ENCODE results near the gene KTN1.

KTN1 gene

DNA sequence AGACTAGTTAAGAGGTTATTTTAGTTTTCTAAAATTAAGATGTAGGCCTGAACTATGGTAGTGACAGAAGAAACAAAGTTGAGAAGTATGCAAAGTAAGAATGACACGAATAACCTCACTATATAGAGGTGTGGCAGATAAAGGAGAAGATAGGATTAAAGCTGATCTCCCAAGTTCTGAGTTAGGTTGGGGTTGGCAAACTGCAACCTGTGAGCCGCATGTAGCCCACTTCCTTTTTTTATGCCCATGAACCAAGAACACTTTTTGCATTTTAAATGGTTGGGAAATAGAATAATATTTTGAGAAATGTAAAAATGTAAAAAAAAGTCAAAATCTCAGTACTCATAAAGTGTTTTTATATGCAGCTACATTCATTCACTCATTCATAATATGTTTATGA lies 34.3 kb downstream of the KTN1 start:
- FAIRE-seq, result no peak

DNA sequence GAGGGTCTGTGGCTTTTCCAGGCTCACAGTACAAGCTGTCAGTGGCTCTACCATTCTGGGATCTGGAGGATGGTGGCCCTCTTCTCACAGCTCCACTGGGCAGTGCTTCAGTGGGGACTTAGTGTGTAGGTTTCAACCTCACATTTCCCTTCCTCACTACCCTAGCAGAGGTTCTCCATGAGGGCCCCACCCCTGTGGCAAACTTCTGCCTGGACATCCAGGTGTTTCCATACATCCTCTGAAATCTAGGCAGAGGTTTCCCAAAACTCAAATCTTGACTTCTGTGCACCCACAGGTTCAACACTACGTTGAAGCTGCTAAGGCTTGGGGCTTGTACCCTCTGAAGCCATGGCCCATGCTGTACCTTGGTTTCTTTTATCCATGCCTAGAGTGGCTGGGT lies 40.3 kb downstream of the KTN1 start:
- no peak for FAIRE-seq

DNA sequence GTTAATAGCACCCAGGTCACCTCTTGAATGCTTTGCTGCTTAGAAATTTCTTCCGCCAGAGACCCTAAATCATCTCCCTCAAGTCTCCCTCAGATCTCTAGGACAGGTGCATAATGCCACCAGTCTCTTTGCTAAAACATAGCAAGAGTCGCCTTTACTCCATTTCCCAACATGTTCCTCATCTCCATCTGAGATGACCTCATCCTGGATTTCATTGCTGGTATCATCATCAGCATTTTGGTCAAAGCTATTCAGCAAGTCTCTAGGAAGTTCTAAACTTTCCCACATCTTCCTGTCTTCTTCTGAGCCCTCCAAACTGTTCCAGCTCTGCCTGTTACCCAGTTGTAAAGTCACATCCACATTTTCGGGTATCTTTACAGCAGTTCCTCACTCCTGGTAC lies 41.0 kb downstream of the KTN1 start:
- no peak for FAIRE-seq

DNA sequence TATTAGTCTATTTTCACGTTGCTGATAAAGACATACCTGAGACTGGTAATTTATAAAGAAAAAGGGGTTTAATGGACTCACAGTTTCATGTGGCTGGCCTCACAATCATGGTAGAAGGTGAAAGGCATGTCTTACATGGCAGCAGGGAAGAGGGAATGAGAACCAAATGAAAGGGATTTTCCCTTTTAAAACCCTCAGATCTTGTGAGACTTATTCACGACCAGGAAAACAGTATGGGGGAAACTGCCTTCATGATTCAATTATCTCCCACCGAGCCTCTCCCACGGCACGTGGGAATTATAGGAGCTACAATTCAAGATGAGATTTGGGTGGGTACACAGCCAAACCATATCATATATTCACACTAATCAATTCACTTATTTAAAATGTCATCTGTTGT lies 41.4 kb downstream of the KTN1 start:
- FAIRE-seq, result no peak

DNA sequence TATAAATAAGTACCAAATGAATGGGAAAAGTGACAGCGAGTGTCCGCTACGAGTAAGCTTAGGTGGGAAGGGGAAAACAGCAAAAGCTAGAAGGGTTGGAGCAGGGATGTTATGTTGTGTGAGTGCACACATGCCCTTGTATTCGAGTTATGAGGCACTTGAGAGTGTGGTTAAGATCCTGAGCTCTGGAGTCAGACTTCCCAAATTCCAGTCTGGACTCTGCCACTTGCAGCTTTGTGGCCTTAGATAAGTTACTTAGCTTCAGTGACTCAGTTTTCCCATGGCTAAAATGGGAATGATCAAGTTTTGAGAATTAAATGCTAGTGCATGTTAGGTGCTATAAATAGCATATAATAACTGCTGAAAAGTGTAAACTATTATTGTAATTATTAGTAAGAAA lies 44.9 kb downstream of the KTN1 start:
- no peak for FAIRE-seq

DNA sequence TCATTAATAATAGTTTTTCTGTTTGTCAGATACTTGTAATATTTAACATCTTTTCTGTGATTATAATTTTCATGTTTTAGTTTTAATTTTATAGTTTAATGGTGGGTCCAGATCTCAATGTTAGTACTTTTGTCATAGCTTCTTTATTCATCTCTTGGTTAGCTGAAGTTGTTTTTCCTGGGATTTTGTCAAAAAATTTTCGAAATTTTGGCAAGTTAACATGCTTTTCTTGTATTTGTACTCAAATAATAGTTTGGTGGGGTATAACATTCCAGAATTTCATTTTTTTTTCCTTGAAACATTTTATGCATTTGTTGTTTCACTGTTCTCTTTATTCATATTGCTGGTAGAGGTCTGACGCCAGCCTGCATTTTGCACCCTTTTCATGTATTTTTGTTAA lies 45.5 kb downstream of the KTN1 start:
- no peak for FAIRE-seq

DNA sequence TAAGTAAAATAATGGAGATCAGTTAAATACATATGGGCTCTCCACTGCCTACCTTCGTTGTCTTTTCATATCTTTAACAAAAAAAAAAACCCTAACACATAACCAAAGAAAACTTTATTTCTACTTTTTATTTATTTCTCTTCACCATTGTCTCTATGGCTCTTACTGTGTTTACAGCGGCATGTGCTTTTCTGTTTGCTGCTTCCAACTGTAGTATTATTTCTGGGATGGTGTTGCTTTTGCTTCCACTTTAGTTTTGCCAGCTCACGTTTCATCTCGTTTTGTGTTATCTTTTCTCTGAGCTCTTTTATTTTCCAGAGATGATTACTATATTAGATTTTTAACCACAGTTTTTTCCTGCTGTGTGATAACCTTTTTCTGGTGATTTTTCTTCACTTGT lies 46.1 kb downstream of the KTN1 start:
- peak; percentile 3 for FAIRE-seq

DNA sequence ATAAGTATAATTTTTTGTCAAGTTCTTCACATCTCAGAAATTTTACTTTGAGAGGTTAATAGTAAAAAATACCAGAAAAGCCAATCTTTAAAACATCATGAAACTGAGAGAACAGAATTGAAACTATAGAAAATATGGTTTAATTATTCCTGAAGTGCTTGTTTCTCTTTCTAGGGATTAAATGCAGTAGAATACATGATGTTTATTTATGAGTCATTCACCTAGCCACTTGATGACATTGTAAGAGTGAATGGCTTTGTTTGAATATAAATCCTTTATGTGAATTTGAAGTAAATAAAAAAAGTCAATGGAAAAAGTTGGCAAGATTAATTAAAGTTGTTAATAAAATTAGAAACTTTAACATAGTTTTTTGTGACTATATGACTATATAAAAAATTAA lies 48.4 kb downstream of the KTN1 start:
- FAIRE-seq, result peak; percentile 80

DNA sequence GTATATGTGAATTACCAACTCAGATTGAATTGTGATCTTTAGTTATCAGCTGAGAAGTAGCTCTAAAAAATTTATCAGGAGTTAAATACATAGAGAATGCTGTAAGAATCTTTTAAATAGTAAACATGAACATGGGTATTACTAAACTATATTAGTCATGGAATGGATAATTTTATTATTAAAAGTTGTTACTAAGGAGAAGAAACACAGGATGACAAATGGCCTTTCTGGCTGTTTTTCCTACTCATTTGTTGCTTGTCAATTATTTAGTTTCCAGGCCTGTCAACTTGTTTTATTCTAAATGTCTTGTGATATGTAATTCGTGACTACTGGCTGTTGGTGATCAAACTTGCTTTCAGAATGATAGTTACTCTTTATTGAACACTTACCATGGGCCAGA lies 58.7 kb downstream of the KTN1 start:
- no peak for FAIRE-seq

DNA sequence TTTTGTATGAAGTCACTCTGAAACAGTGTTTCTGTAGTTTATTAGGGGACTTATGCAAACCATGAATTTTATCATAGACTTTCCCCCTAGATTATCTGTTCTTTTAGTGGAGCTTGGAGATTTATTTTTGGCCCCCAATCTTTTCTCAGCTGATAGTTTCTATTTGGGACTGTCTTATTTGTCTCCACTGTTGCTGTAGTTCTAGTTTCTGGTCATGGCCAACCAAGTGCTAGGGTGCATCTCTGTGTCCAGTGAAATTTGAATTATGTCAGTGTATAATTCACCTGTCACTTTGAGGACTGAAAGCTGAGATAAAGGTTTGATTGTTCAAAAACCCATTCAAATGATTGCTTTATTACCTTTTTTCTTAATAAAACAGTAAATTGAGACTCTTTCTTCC lies 61.3 kb downstream of the KTN1 start:
- no peak for FAIRE-seq

DNA sequence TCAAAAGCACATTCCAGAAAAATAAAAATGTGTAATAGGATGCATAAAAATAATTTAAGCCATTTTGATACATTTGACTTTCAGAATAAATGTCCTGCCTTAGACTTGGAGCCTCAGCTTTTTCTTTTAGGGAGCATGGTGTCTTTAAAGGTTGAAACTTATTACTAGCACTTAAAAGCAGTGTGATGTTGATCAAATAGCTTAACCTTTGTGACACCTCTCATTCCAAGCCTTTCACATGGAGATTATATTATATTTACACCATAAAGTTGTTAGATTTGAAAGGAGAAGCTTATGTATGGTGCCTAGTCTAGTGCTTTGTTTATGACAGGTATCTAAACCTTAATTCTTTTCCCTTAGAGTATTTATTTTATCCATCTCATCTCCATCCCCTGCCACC lies 61.9 kb downstream of the KTN1 start:
- no peak for FAIRE-seq

DNA sequence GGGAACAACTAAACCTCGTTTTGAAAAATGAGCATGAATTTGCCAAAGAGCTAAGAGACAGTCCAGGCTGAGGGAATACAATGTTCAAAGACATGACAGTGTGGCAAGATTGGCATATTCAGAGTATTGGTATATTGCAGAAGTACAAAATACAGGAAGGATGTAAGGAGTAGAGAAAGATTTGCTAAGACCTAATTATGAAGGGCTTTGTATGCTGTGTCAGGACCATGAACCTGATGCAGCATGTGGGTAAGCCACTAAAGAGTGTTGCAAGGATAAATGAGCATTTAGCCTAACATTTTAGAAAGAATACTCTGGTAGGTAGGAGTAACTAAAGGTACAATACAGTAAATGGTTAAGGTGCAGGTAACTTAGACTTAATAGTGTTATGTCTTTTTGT lies 65.1 kb downstream of the KTN1 start:
- no peak for FAIRE-seq

DNA sequence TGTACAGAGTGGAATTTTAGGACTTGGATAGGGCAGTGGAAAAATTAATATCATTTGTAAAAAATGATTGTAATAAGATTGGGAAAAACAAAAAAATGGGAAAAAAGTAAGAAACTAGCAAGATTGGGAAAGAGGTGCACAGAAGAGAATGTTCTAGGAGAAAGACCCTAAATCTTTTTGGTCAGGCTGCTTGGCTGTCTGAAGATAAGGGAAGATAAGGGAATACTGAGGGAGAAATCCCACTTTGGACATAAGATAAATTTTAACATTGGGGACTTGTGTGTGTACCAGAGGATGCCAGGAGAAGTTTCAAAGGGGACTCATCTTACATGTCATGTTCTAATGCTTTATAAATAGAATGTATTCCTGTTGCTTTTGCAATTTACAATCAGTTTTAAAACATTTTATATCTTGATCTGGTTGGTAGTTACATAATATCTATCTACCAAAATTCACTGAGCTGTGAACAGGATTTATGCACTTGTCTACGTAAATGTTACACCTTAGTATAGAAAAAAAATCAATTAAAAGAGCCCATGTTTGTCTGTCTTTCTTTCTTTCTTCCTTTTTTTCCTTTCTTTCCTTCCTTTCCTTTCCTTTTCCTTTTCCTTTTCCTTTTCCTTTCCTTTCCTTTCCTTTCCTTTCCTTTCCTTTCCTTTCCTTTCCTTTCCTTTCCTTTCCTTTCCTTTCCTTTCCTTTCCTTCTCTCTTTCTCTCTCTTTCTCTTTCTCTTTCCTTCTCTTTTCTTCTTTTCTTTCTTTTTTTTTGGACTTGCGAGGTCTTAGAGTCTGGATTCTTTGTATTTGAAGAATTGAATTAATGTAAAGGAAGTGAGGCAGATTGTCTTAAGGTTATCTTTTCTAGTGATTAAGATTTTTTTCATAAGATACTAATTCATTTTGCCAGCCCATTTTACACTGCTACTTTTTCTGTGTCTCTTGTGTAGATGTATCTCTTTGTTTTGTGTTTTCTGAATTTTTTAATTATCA lies 66.1 kb downstream of the KTN1 start:
- FAIRE-seq, result no peak

DNA sequence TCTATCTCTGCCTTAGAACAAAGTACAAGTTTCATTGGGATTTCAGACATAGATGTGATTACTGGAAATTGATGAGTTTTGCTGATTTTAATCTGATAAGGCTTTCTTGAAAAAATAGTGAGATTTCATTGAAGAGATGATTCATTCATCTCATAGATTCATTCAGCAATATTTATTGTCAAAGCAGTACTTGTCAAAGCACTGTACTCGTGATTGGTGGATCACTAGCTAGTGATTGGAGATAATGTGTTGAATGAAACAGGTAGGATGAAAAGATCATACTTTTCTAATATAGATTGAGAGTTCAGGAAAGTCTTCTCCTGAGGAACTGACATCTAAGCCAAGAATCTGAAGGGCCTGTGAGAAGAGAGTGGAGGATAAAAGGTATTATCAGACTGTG lies 71.0 kb downstream of the KTN1 start:
- FAIRE-seq, result no peak

DNA sequence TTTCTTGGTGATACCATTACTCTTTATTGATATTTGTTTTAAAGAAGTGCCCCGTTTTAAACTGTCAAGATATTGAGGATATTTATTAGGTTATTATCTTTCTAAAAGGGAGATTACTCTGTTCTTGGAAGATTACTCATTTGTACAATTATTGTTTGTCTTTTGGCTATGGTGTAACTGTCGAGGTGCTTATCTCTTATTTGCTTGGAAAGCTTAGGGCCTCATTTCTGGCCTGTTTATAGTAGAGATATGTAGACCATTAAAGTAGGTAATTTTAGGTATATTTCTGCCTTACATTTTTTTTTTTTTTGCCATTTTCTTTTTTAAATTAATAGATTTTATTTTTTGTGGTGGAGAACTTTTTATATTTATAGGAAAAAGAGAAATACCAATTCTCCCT lies 74.2 kb downstream of the KTN1 start:
- FAIRE-seq, result no peak

DNA sequence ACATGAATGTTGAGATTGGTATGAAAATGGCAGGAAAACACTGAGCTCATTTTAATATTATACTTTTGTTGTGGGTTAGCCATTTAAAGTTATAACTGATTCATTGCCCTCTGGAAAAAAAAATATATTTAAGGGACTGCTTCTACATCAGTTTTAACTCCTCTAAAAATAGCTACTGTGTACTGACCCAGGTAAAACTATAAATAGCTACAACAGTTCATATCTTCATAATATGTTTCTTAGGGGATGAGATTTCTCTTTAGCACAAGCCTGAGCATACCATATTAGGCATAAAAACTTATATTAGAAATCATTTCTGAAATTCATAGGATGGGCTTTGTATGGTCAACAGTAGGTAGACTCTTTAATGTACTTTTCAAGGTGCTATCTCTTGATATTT lies 81.0 kb downstream of the KTN1 start:
- no peak for FAIRE-seq

DNA sequence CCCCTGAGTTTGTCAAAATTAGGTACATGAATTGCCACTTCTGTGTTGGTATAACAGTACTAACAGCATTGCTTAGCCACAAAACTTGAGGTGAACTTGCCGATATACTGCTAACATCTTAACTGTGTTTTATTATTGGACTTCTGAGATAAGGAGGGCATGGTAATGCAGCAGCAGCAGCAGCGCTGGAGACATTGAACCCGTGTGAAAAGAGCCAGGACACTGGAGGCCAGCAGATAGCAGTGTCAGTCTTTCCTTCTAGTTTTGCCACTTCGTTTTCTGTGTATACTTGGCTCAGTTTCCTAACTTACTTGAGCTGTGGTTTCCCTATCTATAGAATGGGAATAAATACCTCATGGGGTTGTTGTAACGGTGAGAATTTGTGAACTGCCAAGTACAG lies 82.7 kb downstream of the KTN1 start:
- FAIRE-seq, result no peak

DNA sequence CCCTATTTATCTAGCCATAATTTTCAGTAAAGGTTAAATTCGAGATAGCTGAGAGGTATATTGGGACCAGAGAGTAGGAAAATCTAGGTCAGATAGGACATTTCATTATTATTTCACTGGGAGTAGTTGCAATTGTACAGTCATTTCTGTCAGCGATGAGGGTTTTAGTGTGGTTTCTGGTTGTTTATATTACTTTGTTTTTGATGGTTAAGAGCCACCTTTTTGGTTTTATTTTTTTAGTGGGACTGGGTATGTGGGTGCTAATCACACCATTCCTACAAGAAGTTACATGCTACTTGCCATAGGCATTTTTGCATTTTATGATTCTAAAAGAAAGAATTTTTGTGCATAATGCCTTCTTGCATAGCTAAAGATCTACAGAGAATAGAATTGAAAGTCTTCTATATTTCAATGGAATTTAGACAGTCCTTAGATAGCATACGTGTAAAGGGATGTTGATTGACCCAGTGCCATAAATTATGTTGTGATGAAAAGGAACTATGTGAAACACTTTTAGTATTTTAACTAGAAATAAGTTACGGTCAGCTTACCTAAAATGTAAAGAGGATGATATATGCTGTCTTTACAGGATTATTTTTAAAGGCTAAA lies 85.2 kb downstream of the KTN1 start:
- no peak for FAIRE-seq

DNA sequence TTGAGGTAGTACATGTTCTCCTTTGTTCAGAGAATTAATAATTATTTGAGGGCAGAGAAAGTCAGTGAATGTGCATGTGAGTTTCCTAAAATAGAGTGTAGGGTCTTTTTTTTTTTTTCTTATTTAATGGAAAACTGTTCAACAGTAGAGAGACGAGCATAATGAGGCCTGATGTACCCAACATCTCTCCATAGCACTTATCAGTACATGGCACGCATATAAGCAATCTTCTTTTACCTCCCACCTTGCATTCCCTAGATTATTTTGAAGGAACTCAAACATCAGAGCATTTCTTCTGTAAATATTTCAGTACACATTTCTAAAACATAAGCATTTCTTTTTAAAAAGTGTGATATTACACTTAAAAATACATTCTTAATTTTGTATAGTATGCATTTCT lies 87.8 kb downstream of the KTN1 start:
- no peak for FAIRE-seq

DNA sequence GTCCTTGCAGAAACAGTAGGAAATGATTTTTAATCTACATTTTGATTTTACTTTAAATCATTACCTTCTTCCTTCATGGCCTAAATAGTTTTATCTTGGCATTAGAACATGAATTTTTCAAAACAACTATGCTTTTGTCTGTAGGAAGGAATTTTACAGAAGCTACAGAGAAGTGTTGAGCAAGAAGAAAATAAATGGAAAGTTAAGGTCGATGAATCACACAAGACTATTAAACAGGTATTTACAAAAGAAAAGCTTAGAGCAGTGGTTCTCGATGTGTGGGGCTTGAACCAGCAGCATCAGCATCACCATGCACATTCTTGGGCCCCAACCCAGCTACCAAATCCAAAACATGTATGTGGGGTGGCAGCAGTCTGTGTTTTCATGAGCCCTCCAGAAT lies 91.6 kb downstream of the KTN1 start:
- FAIRE-seq, result no peak

DNA sequence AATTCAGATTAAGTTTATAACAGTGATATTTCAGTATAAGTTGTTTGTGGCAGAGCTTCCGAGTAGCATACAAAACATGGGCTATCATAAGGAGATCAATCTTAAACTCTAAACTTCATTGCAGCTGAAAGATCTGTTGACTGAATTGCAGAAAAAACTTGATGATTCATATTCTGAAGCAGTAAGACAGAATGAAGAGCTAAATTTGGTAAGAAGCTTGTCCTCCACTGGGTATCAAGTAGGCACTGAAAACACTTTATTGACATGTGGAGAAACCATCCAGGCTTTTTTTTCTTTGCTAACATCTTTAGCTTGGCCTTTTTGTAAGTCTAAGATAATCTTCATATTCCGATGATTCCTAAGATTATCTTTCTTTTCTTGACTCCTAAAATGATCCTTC lies 93.0 kb downstream of the KTN1 start:
- FAIRE-seq, result no peak

DNA sequence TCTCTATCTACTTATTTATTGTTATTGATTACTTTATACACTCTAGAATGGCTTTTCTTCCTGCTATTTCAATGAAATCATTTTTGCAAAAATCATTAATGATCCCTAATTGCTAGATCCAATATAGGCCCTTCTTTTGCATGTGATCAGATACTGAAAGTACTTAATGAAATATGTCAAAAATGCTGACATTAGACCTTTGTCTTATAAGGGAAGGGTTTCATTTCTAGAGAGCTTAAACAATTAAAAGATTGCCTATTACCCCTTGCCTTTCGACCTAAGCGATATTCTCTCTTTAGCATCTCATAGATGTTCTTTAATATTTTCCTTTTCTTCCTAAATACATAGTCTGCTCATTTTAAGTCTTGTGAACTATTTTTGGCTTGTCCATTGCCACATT lies 101.1 kb downstream of the KTN1 start:
- FAIRE-seq, result no peak

DNA sequence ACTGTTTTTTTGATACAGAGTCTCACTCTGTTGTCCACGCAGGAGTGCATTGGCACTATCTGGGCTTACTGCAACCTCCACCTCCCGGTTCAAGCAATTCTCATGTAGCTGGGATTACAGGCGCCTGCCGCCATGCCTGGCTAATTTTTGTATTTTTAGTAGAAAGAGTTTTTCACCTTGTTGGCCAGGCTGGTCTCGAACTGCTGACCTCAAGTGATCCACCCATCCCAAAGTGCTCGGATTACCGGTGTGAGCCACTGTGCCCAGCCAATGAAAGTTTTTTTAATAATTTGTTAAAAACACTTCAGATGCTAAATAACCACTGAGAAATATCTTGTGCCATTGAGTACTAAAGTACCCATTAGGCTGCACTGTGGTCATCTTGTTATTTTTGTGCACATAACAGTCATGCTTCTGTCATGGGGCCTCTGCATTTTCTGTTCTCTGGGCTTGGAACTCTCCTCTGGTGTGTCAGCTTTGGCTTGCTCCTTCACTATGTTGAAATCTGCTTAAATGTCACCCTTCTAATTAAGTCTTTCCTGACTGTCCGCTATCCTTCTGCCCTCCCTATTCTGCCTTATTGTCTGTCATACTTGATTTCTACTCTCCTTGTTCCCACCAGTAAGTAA lies 105.1 kb downstream of the KTN1 start:
- no peak for FAIRE-seq

DNA sequence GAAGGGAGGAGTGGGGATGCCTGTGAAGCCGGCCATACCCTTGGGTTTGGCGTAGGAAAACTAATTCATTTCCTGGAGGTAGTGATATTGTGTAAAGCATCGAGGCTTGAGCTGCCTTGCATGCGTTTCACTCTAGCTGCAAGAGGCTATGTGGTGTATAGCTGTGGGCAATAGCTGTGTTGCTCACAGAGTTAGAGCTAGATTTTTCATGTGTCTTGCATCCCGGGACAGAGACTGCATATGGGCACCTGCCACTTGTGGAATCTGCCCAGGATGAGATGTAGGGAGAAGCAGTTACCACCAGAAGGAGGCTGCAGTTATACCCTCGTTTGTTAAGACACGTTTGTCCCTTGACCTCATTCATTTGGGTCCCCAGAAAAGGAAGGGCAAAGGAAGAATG lies 106.7 kb downstream of the KTN1 start:
- FAIRE-seq, result no peak
